Ishikawa (cell line): ENCODE results near the gene PRPF6.

Experiments used
- CEBPB ChIP-seq: IDR thresholded peaks from 2 replicates; pipeline ENCODE4 v1.6.1; 2012
- CREB1 ChIP-seq: IDR thresholded peaks from 2 replicates; pipeline ENCODE4 v1.6.1; 2012; ENCODE audit warnings: low read depth
- EGR1 ChIP-seq: IDR thresholded peaks from 2 replicates; pipeline ENCODE4 v1.6.1; 2012
- EP300 ChIP-seq: IDR thresholded peaks from 2 replicates; pipeline ENCODE4 v1.6.1; 2012; ENCODE audit warnings: borderline replicate concordance
- FOXM1 ChIP-seq: IDR thresholded peaks from 2 replicates; pipeline ENCODE4 v1.6.1; 2012; ENCODE audit warnings: low read depth, borderline replicate concordance
- NFIC ChIP-seq: IDR thresholded peaks from 2 replicates; pipeline ENCODE4 v1.6.1; 2012
- RAD21 ChIP-seq: IDR thresholded peaks from 2 replicates; pipeline ENCODE4 v1.6.1; 2012; ENCODE audit warnings: low read depth
- TAF1 ChIP-seq: IDR thresholded peaks from 2 replicates; pipeline ENCODE4 v1.6.1; 2012; ENCODE audit warnings: low read depth, mild to moderate bottlenecking
- TCF12 ChIP-seq: IDR thresholded peaks from 2 replicates; pipeline ENCODE4 v1.6.1; 2012; ENCODE audit warnings: low read depth
- TEAD4 ChIP-seq: IDR thresholded peaks from 2 replicates; pipeline ENCODE4 v1.6.1; 2012
- YY1 ChIP-seq: IDR thresholded peaks from 2 replicates; pipeline ENCODE4 v1.6.1; 2012; ENCODE audit warnings: low read depth
- ZBTB7A ChIP-seq: IDR thresholded peaks from 2 replicates; pipeline ENCODE4 v1.6.1; 2012; ENCODE audit warnings: low read depth
- TF ChIP-seq, protein P1 (sequence below): IDR thresholded peaks from 2 replicates; pipeline ENCODE4 v1.6.1; 2012; ENCODE audit warnings: low read depth, mild to moderate bottlenecking
- TF ChIP-seq, protein P2 (sequence below): IDR thresholded peaks from 2 replicates; pipeline ENCODE4 v1.6.1; 2012
- TF ChIP-seq, protein P3 (sequence below): IDR thresholded peaks from 2 replicates; pipeline ENCODE4 v1.6.1; 2012

The PRPF6 gene

DNA sequence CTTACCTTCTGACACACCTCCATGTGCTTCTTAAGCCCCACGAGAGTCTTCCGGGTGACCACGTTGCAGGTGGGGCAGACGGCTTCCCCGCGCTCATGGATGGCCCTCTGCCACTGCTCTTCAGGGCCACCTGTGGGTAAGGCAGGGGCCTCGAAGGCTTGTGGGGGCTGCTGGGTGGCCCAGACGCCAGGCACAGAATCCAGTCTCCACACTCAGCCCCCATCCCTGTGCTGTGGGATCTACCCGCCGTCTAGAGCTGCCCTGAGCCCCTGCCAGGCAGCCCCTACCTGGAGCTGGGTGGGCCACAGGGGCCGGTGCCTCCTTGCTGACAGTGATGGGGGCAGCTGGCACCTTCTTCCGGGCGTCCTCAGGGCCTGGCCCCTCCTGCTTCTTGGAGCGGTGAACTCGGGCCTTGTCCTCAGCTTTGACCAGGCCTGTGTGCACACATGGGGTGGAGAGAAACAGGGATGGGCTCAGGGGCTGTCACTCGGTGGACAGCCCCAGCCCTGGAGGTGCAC lies 17.1 kb upstream of the PRPF6 start:
- no peak for TF ChIP-seq TEAD4
- TF ChIP-seq EP300: no peak
- TF ChIP-seq NFIC: no peak
- TF ChIP-seq, protein P1, sequence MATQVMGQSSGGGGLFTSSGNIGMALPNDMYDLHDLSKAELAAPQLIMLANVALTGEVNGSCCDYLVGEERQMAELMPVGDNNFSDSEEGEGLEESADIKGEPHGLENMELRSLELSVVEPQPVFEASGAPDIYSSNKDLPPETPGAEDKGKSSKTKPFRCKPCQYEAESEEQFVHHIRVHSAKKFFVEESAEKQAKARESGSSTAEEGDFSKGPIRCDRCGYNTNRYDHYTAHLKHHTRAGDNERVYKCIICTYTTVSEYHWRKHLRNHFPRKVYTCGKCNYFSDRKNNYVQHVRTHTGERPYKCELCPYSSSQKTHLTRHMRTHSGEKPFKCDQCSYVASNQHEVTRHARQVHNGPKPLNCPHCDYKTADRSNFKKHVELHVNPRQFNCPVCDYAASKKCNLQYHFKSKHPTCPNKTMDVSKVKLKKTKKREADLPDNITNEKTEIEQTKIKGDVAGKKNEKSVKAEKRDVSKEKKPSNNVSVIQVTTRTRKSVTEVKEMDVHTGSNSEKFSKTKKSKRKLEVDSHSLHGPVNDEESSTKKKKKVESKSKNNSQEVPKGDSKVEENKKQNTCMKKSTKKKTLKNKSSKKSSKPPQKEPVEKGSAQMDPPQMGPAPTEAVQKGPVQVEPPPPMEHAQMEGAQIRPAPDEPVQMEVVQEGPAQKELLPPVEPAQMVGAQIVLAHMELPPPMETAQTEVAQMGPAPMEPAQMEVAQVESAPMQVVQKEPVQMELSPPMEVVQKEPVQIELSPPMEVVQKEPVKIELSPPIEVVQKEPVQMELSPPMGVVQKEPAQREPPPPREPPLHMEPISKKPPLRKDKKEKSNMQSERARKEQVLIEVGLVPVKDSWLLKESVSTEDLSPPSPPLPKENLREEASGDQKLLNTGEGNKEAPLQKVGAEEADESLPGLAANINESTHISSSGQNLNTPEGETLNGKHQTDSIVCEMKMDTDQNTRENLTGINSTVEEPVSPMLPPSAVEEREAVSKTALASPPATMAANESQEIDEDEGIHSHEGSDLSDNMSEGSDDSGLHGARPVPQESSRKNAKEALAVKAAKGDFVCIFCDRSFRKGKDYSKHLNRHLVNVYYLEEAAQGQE: no peak
- TF ChIP-seq YY1: no peak
- no peak for TF ChIP-seq EGR1
- TF ChIP-seq TCF12: no peak
- TF ChIP-seq RAD21: no peak
- no peak for TF ChIP-seq ZBTB7A
- TF ChIP-seq, protein P2, sequence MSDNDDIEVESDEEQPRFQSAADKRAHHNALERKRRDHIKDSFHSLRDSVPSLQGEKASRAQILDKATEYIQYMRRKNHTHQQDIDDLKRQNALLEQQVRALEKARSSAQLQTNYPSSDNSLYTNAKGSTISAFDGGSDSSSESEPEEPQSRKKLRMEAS: no peak
- no peak for TF ChIP-seq FOXM1
- no peak for TF ChIP-seq CREB1
- TF ChIP-seq CEBPB: no peak
- TF ChIP-seq TAF1: no peak

DNA sequence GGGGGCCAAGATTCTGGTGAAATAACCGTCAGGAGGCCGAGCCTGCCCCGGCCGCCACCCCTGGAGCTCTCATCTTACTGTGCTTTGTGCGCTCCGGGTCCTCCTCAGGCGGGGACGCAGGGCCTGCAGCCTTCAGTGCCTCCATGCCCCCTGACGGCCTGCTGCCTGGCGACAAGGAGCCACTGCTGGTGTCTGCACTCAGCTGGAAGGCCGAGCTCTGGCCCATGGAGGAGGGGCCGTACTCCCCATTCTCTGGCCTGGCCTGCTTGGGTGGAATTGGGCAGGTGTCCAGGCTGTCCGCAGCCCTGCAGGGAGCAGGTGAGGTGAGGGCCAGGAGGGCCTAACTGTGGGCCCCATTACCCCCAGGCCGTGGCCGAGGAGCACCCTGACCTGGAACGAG lies 16.5 kb upstream of the PRPF6 start:
- no peak for TF ChIP-seq ZBTB7A
- TF ChIP-seq TCF12: no peak
- TF ChIP-seq, protein P1: no peak
- TF ChIP-seq TAF1: no peak
- no peak for TF ChIP-seq CEBPB
- TF ChIP-seq TEAD4: no peak
- TF ChIP-seq CREB1: no peak
- no peak for TF ChIP-seq NFIC
- TF ChIP-seq RAD21: no peak
- no peak for TF ChIP-seq EGR1
- no peak for TF ChIP-seq YY1
- TF ChIP-seq, protein P3, sequence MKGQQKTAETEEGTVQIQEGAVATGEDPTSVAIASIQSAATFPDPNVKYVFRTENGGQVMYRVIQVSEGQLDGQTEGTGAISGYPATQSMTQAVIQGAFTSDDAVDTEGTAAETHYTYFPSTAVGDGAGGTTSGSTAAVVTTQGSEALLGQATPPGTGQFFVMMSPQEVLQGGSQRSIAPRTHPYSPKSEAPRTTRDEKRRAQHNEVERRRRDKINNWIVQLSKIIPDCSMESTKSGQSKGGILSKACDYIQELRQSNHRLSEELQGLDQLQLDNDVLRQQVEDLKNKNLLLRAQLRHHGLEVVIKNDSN: no peak
- no peak for TF ChIP-seq FOXM1
- TF ChIP-seq, protein P2: no peak
- no peak for TF ChIP-seq EP300

DNA sequence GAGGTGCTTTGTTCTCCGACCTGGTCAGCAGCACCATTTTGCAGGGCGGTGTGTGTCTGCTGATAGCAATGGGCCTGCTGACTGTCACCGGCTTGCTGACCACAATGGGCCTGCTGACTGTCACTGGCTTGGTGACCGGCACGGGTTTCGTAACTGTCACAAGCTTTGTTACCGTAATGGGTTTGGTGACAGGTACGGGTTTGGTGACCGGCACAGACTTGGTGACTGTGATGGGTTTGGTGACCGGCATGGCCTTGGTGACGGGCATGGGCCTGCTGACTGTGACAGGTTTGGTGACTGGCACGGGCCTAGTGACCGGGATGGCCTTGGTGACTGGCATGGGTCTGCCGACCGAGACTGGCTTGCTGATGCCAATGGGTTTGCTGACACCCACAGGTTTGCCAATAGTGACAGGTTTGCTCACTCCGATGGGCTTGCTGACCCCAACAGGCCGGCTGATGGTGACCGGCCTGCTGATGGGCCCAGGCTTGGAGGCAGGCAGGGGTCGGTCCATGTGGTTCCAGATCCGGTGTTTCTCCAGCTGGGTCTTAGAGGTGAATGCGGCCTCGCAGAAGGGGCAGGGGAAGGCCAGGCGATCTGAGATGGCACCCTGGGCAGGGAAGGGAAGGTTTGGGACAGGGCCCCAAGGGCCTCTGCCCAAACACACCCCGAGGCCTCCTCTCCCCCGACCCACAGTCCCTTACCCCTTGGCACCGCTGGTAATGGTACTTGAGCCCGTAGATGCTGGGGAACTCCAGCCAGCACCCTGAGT lies 14.6 kb upstream of the PRPF6 start:
- no peak for TF ChIP-seq YY1
- no peak for TF ChIP-seq EP300

DNA sequence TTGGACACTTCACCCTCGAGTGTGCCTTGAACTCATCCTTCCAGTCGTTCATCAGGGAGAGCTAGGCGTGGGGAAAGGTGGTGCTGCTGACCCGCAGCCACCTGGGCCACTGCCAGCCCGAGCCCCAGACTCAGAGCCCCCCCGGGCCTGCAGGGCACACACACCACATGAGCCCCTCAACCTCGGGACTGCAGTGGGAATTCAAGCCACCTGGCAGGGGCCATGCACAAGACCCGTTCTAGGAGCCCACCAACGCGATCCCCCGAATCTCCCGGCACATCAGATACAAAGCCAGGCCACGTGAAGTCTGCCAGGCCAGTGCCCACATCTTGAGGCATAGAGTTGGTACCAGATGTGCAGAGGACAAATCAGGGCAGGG lies 14.0 kb upstream of the PRPF6 start:
- TF ChIP-seq, protein P2: no peak
- TF ChIP-seq FOXM1 (no peak), CEBPB (no peak), TEAD4 (no peak), NFIC (no peak), TCF12 (no peak)

DNA sequence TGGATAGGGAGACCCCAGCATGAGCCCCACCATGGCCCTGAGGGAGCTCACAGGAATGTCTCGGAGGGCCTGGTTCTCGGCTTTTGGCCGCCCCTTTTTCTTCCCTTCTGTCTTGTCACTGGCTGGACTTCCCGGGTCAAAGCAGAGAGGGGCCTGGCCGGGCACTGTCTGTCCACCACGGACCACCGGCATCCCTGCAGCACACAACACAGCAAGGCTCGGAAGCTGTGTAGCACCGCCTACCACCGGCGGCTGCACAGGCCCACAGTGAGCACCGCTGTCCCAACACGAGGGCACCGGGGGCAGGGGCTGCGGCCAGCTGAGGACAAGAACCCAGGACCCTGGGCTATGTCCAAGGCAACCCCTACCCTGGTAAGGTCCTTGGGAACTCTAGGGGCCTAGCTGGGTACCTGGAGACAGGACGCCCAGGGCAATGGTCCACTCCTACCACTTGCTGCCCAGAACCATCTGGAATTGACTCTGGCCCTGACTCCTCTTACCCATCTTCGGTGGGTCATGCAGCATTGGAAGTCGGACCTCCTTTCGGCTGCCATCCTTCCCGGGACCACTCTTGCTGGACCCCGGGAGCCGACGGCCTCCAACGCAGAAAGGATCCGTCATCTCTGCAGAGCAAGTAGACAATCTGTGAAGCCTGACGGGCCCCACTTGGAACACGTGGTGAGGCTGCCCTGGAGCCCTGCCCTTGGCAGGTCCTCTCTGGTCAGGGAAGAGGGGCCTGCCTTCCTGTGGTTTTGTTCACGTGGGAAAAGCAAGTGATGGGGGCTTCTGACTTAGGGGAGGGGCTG lies 13.4 kb upstream of the PRPF6 start:
- no peak for TF ChIP-seq NFIC
- no peak for TF ChIP-seq CEBPB
- TF ChIP-seq YY1: no peak
- TF ChIP-seq, protein P3: no peak
- TF ChIP-seq TEAD4: no peak
- TF ChIP-seq, protein P2: no peak
